Right ventricle myocardium superior (tissue), 1 donor: Measurements from ENCODE around the gene DLG3. TPM values are rescaled to one million over a fixed set of nuclear protein-coding genes. Genes with fewer than 3 reads are reported as not detected.

ENCODE experiments used
- ATAC-seq: fragments of 200-7000 bp; cut with Tn5 transposase; one replicate; pipeline ENCODE4 v1.9.1; 2020; ENCODE audit warnings: mild to moderate bottlenecking; ENCODE audit not compliant: poor library complexity
- DNase-seq: peaks from one replicate; pipeline ENCODE4 v3.0.0-alpha.2; 2020
- intact Hi-C: fragments of 100-400 bp; cut with DNase I; formaldehyde crosslinking; loops from one replicate; pipeline ENCODE4 v1.11.2; 2022
- total RNA-seq: library from RNA; stranded (reverse); fragmentation: NEBNext Ultra II Directional; extraction: Animal tissue kit (Norgen Biotek cat#: 25700); gene quantifications from one replicate; pipeline ENCODE4 v1.2.1, GENCODE V29; 2021
- donor health status: DM: no; HTN: yes; CAD: no; lungs with severe emphysema.

The DLG3 gene
- total RNA-seq, 1 donor from 2014 or later: 7.4 TPM

- intact Hi-C loops: no loop called here
- DNase-seq (no peak), ATAC-seq (no peak)
Measured at GRCh38 chrX:70464051-70464450, 19.4 kb downstream of the DLG3 start.

GRCh38 chrX:70466968-70467367 lies 22.3 kb downstream of the DLG3 start:
- intact Hi-C loops: no loop called here
- ATAC-seq: no peak
- no peak for DNase-seq

GRCh38 chrX:70468709-70469108 lies 24.1 kb downstream of the DLG3 start:
- DNase-seq (no peak), ATAC-seq (no peak)
- intact Hi-C loops: no loop called here

- intact Hi-C loops: no loop called here
- DNase-seq: no peak
- ATAC-seq: no peak
Measured at GRCh38 chrX:70470850-70471289, 26.2 kb downstream of the DLG3 start.

- intact Hi-C loops: no loop called here
- DNase-seq (no peak), ATAC-seq (no peak)
Measured at GRCh38 chrX:70476166-70476933, 31.7 kb downstream of the DLG3 start.

GRCh38 chrX:70476934-70477733 lies 32.5 kb downstream of the DLG3 start:
- peak; percentile 33 for DNase-seq
- no peak for ATAC-seq
- intact Hi-C loops: no loop called here

GRCh38 chrX:70477734-70478075 lies 33.1 kb downstream of the DLG3 start:
- ATAC-seq (no peak), DNase-seq (no peak)
- intact Hi-C loops: no loop called here

- ATAC-seq (no peak), DNase-seq (no peak)
- intact Hi-C loops: no loop called here
Measured at GRCh38 chrX:70478526-70479245, 34.1 kb downstream of the DLG3 start.

- peak; percentile 4 for ATAC-seq
- no peak for DNase-seq
- intact Hi-C loops: no loop called here
Measured at GRCh38 chrX:70479247-70479921, 34.7 kb downstream of the DLG3 start.

- peak; percentile 64 for ATAC-seq
- intact Hi-C loops: no loop called here
- no peak for DNase-seq
Measured at GRCh38 chrX:70479922-70480659, 35.5 kb downstream of the DLG3 start.

GRCh38 chrX:70480660-70481018 lies 36.0 kb downstream of the DLG3 start:
- peak; percentile 87 for ATAC-seq
- DNase-seq: peak; percentile 45
- intact Hi-C loops: no loop called here

- no peak for DNase-seq
- peak; percentile 24 for ATAC-seq
- intact Hi-C loops: no loop called here
Measured at GRCh38 chrX:70481471-70482270, 37.0 kb downstream of the DLG3 start.

GRCh38 chrX:70482300-70482699 lies 37.7 kb downstream of the DLG3 start:
- DNase-seq: no peak
- ATAC-seq: no peak
- intact Hi-C loops: no loop called here

- DNase-seq: no peak
- no peak for ATAC-seq
- intact Hi-C loops: no loop called here
Measured at GRCh38 chrX:70485466-70485865, 40.8 kb downstream of the DLG3 start.

GRCh38 chrX:70488856-70489255 lies 44.2 kb downstream of the DLG3 start:
- ATAC-seq (no peak), DNase-seq (no peak)
- intact Hi-C loops: no loop called here

GRCh38 chrX:70494441-70494840 lies 49.8 kb downstream of the DLG3 start:
- DNase-seq: no peak
- intact Hi-C loops: no loop called here

GRCh38 chrX:70496491-70496890 lies 51.9 kb downstream of the DLG3 start:
- intact Hi-C loops: no loop called here
- no peak for DNase-seq
- no peak for ATAC-seq

More at GRCh38 chrX:70494441-70494840, 49.8 kb downstream of the DLG3 start:
- ATAC-seq: no peak

- ATAC-seq (no peak), DNase-seq (no peak)
- intact Hi-C loops: no loop called here
Measured at GRCh38 chrX:70497026-70497425, 52.4 kb downstream of the DLG3 start.
